ENCODE measurements around the gene APOC4.
A peak's percentile ranks its signal among the peaks of the same experiment; 100 is the strongest.
"Not testable (repeated sequence)": the region's sequence is repeated elsewhere in the genome, so short reads cannot be mapped to it uniquely, and the experiment has no call there.

APOC4 gene

GRCh38 chr19:44960906-44961728, 19.1 kb downstream of the APOC4 start:
- DNase-seq = no peak

GRCh38 chr19:44961821-44962220, 19.8 kb downstream of the APOC4 start:
- no peak for DNase-seq

- DNase-seq = no peak
Observed at GRCh38 chr19:44968118-44968517, 26.1 kb downstream of the APOC4 start.

- DNase-seq = no peak
Observed at GRCh38 chr19:44968670-44969069, 26.6 kb downstream of the APOC4 start.

- no peak for DNase-seq
Observed at GRCh38 chr19:44969437-44969836, 27.4 kb downstream of the APOC4 start.

GRCh38 chr19:44971451-44971850, 29.4 kb downstream of the APOC4 start:
- DNase-seq = not testable (repeated sequence)

GRCh38 chr19:44972802-44973201, 30.8 kb downstream of the APOC4 start:
- DNase-seq = no peak

GRCh38 chr19:44973982-44974735, 32.1 kb downstream of the APOC4 start:
- DNase-seq = no peak

GRCh38 chr19:44974857-44975256, 32.8 kb downstream of the APOC4 start:
- DNase-seq = no peak

GRCh38 chr19:44975444-44975843, 33.4 kb downstream of the APOC4 start:
- no peak for DNase-seq

GRCh38 chr19:44984005-44984404, 42.0 kb downstream of the APOC4 start:
- no peak for DNase-seq

- DNase-seq = no peak
Observed at GRCh38 chr19:44985445-44985844, 43.4 kb downstream of the APOC4 start.

GRCh38 chr19:44986389-44986788, 44.4 kb downstream of the APOC4 start:
- no peak for DNase-seq

GRCh38 chr19:44987148-44987675, 45.2 kb downstream of the APOC4 start:
- DNase-seq = no peak

GRCh38 chr19:44988273-44988672, 46.2 kb downstream of the APOC4 start:
- DNase-seq = no peak

GRCh38 chr19:44988896-44989556, 47.0 kb downstream of the APOC4 start:
- DNase-seq = peak; percentile 62 to 68

GRCh38 chr19:44990459-44990858, 48.4 kb downstream of the APOC4 start:
- DNase-seq = no peak

- DNase-seq = no peak
Observed at GRCh38 chr19:44990966-44991365, 48.9 kb downstream of the APOC4 start.

- no peak for DNase-seq
Observed at GRCh38 chr19:44992336-44993163, 50.5 kb downstream of the APOC4 start.

- DNase-seq = no peak
Observed at GRCh38 chr19:44993526-44993925, 51.5 kb downstream of the APOC4 start.

GRCh38 chr19:44993926-44994537, 52.0 kb downstream of the APOC4 start:
- DNase-seq = no peak

Data from Kasumi-1 (cell line).